ENCODE data around the gene HSD3B2.

The HSD3B2 gene

GRCh38 chr1:119467857-119468668 is 53.1 kb downstream of the HSD3B2 start:
- no peak overlapping the region for H3K27ac ChIP-seq (ENCODE audit: insufficient read depth, low read length, poor library complexity, severe bottlenecking)
- H3K36me3 ChIP-seq (ENCODE audit: control insufficient read depth, insufficient read depth, low read length) = no peaks in the 10 kb centered on the region
- H3K27me3 ChIP-seq (replicated peaks; ENCODE audit: control insufficient read depth, insufficient read depth, low read length, poor library complexity, severe bottlenecking) = no peaks in the 10 kb centered on the region
- H3K4me3 ChIP-seq (ENCODE audit: insufficient read depth, low read depth, low read length, poor library complexity, severe bottlenecking) = no peak overlapping the region
- H3K4me1 ChIP-seq (ENCODE audit: control insufficient read depth, insufficient read depth, low read length, poor library complexity, severe bottlenecking) = no peaks in the 10 kb centered on the region
- no peak for DNase-seq
- H3K9me3 ChIP-seq (ENCODE audit: control insufficient read depth, low read length) = no peaks in the 10 kb centered on the region

- DNase-seq = no peak
- H3K4me3 ChIP-seq (ENCODE audit: insufficient read depth, low read depth, low read length, poor library complexity, severe bottlenecking) = no peak overlapping the region
- no peaks in the 10 kb centered on the region for H3K27me3 ChIP-seq (replicated peaks; ENCODE audit: control insufficient read depth, insufficient read depth, low read length, poor library complexity, severe bottlenecking)
- H3K9me3 ChIP-seq (ENCODE audit: control insufficient read depth, low read length) = no peaks in the 10 kb centered on the region
- no peaks in the 10 kb centered on the region for H3K4me1 ChIP-seq (ENCODE audit: control insufficient read depth, insufficient read depth, low read length, poor library complexity, severe bottlenecking)
- no peaks in the 10 kb centered on the region for H3K36me3 ChIP-seq (ENCODE audit: control insufficient read depth, insufficient read depth, low read length)
- H3K27ac ChIP-seq (ENCODE audit: insufficient read depth, low read length, poor library complexity, severe bottlenecking) = no peak overlapping the region
Observed at GRCh38 chr1:119469741-119470140, 54.8 kb downstream of the HSD3B2 start.

- H3K27me3 ChIP-seq (replicated peaks; ENCODE audit: control insufficient read depth, insufficient read depth, low read length, poor library complexity, severe bottlenecking) = no peaks in the 10 kb centered on the region
- H3K4me3 ChIP-seq (ENCODE audit: insufficient read depth, low read depth, low read length, poor library complexity, severe bottlenecking) = no peak overlapping the region
- DNase-seq = no peak
- no peak overlapping the region for H3K27ac ChIP-seq (ENCODE audit: insufficient read depth, low read length, poor library complexity, severe bottlenecking)
- H3K36me3 ChIP-seq (ENCODE audit: control insufficient read depth, insufficient read depth, low read length) = no peaks in the 10 kb centered on the region
- H3K9me3 ChIP-seq (ENCODE audit: control insufficient read depth, low read length) = no peaks in the 10 kb centered on the region
- no peaks in the 10 kb centered on the region for H3K4me1 ChIP-seq (ENCODE audit: control insufficient read depth, insufficient read depth, low read length, poor library complexity, severe bottlenecking)
Observed at GRCh38 chr1:119470377-119470776, 55.4 kb downstream of the HSD3B2 start.

GRCh38 chr1:119470958-119471357 is 56.0 kb downstream of the HSD3B2 start:
- Histone ChIP-seq H3K4me1 (ENCODE audit: control insufficient read depth, insufficient read depth, low read length, poor library complexity, severe bottlenecking) (no peaks in the 10 kb centered on the region), H3K4me3 (ENCODE audit: insufficient read depth, low read depth, low read length, poor library complexity, severe bottlenecking) (no peak overlapping the region), H3K27ac (ENCODE audit: insufficient read depth, low read length, poor library complexity, severe bottlenecking) (no peak overlapping the region), H3K9me3 (ENCODE audit: control insufficient read depth, low read length) (no peaks in the 10 kb centered on the region), H3K27me3 (replicated peaks; ENCODE audit: control insufficient read depth, insufficient read depth, low read length, poor library complexity, severe bottlenecking) (no peaks in the 10 kb centered on the region), H3K36me3 (ENCODE audit: control insufficient read depth, insufficient read depth, low read length) (no peaks in the 10 kb centered on the region)
- no peak for DNase-seq

- Histone ChIP-seq H3K4me1 (ENCODE audit: control insufficient read depth, insufficient read depth, low read length, poor library complexity, severe bottlenecking) (no peaks in the 10 kb centered on the region), H3K4me3 (ENCODE audit: insufficient read depth, low read depth, low read length, poor library complexity, severe bottlenecking) (no peak overlapping the region), H3K36me3 (ENCODE audit: control insufficient read depth, insufficient read depth, low read length) (no peaks in the 10 kb centered on the region), H3K27me3 (replicated peaks; ENCODE audit: control insufficient read depth, insufficient read depth, low read length, poor library complexity, severe bottlenecking) (no peaks in the 10 kb centered on the region), H3K27ac (ENCODE audit: insufficient read depth, low read length, poor library complexity, severe bottlenecking) (no peak overlapping the region), H3K9me3 (ENCODE audit: control insufficient read depth, low read length) (no peaks in the 10 kb centered on the region)
- no peak for DNase-seq
Observed at GRCh38 chr1:119471566-119471965, 56.6 kb downstream of the HSD3B2 start.

- H3K9me3 ChIP-seq (ENCODE audit: control insufficient read depth, low read length) = no peaks in the 10 kb centered on the region
- H3K4me3 ChIP-seq (ENCODE audit: insufficient read depth, low read depth, low read length, poor library complexity, severe bottlenecking) = no peak overlapping the region
- no peak for DNase-seq
- H3K27ac ChIP-seq (ENCODE audit: insufficient read depth, low read length, poor library complexity, severe bottlenecking) = no peak overlapping the region
- H3K36me3 ChIP-seq (ENCODE audit: control insufficient read depth, insufficient read depth, low read length) = no peaks in the 10 kb centered on the region
- no peaks in the 10 kb centered on the region for H3K4me1 ChIP-seq (ENCODE audit: control insufficient read depth, insufficient read depth, low read length, poor library complexity, severe bottlenecking)
- H3K27me3 ChIP-seq (replicated peaks; ENCODE audit: control insufficient read depth, insufficient read depth, low read length, poor library complexity, severe bottlenecking) = no peaks in the 10 kb centered on the region
Observed at GRCh38 chr1:119472080-119472818, 57.3 kb downstream of the HSD3B2 start.

All from effector memory CD4-positive, alpha-beta T cell (primary cell).